OCI-LY7 (cell line): ENCODE data around the gene COL25A1. TPM values are rescaled to one million over a fixed set of nuclear protein-coding genes. Genes with fewer than 3 reads are reported as not detected.

Experiments
- BruUV-seq: library from RNA; stranded (reverse); fragments of 400-500 nt; replicated peaks from 2 replicates; lab custom pipeline; 2021; lab: Mats Ljungman, UMichigan
- CTCF ChIA-PET: fragments of 300-600 bp; sonication (Branson Sonifier 250); formaldehyde crosslinking; loops from one replicate; lab custom pipeline; 2022; ENCODE audit warnings: antibody characterized with exemption; ENCODE audit not compliant: unreplicated experiment; lab: Charles Lee
- POLR2A ChIA-PET: fragments of 300-600 bp; sonication (Branson Sonifier 250); formaldehyde crosslinking; loops from one replicate; lab custom pipeline; 2022; ENCODE audit warnings: antibody characterized with exemption; lab: Charles Lee
- DNase-seq: peaks from one replicate; pipeline ENCODE4 v3.0.0-alpha.2; 2015; ENCODE audit warnings: low spot score
- H2AFZ ChIP-seq: fragments of 200-600 bp; sonication (generic), shearing (Covaris generic); 2 replicates; pipeline ENCODE4 v1.6.1; 2014; ENCODE audit warnings: mild to moderate bottlenecking, antibody characterized with exemption, low read length, moderate library complexity
- H3K27ac ChIP-seq: fragments of 200-600 bp; sonication (generic); 2 replicates; pipeline ENCODE4 v1.5.1; 2014; ENCODE audit warnings: mixed run types, low read depth, mild to moderate bottlenecking, moderate library complexity, low read length, inconsistent platforms; ENCODE audit not compliant: poor library complexity, severe bottlenecking
- H3K36me3 ChIP-seq: fragments of 200-600 bp; sonication (generic); 2 replicates; pipeline ENCODE4 v1.6.1; 2014; ENCODE audit warnings: mild to moderate bottlenecking, antibody characterized with exemption, low read length, moderate library complexity, mixed read lengths; ENCODE audit not compliant: insufficient read depth
- H3K4me1 ChIP-seq: fragments of 200-600 bp; sonication (generic); 2 replicates; pipeline ENCODE4 v1.5.1; 2014; ENCODE audit warnings: mild to moderate bottlenecking, low read length; ENCODE audit not compliant: insufficient read depth, poor library complexity, severe bottlenecking
- H3K4me2 ChIP-seq: fragments of 200-600 bp; sonication (generic); 2 replicates; pipeline ENCODE4 v1.6.1; 2014; ENCODE audit warnings: mild to moderate bottlenecking, low read length
- H3K4me3 ChIP-seq: fragments of 200-600 bp; sonication (generic); 2 replicates; pipeline ENCODE4 v1.5.1; 2014; ENCODE audit warnings: mild to moderate bottlenecking, low read depth, low read length; ENCODE audit not compliant: poor library complexity, severe bottlenecking
- H3K79me2 ChIP-seq: fragments of 200-600 bp; sonication (generic); 2 replicates; pipeline ENCODE4 v1.6.1; 2016; ENCODE audit warnings: low read depth, mild to moderate bottlenecking, low read length, moderate library complexity, mixed read lengths; ENCODE audit not compliant: insufficient read depth
- H3K9me2 ChIP-seq: fragments of 200-600 bp; sonication (generic); 2 replicates; pipeline ENCODE4 v1.6.1; 2016; ENCODE audit warnings: mild to moderate bottlenecking, low read length, mixed read lengths; ENCODE audit not compliant: insufficient read depth
- H3K9me3 ChIP-seq: fragments of 200-600 bp; sonication (generic); 2 replicates; pipeline ENCODE4 v1.6.1; 2014; ENCODE audit warnings: mild to moderate bottlenecking, mixed run types, low read length, mixed read lengths
- H4K20me1 ChIP-seq: fragments of 200-600 bp; sonication (generic); 2 replicates; pipeline ENCODE4 v1.6.1; 2014; ENCODE audit warnings: mild to moderate bottlenecking, antibody characterized with exemption, low read length, moderate library complexity, mixed read lengths; ENCODE audit not compliant: insufficient read depth
- EZH2phosphoT487 ChIP-seq: fragments of 200-600 bp; sonication (generic); IDR thresholded peaks from 2 replicates; pipeline ENCODE4 v1.6.1; 2018; ENCODE audit warnings: low read depth, borderline replicate concordance, mild to moderate bottlenecking, mixed run types, antibody characterized with exemption, low read length, moderate library complexity, mixed read lengths
- intact Hi-C: fragments of 100-400 bp; cut with micrococcal nuclease; formaldehyde crosslinking; loops from one replicate; pipeline ENCODE4 v1.10.0; 2022; ENCODE audit not compliant: unreplicated experiment
- total RNA-seq, 2 experiments: library from RNA; depleted of rRNA in 1 of 2; stranded (reverse); fragments of >200 nt in 1 of 2; shearing (Covaris generic) in 1 of 2; gene quantifications; 2 replicates each; pipeline ENCODE4 v1.2.3, GENCODE V29; 2014 to 2022
- TF ChIP-seq, protein P1 (sequence below): fragments of 200-600 bp; sonication (generic); conservative IDR thresholded peaks from 2 replicates; pipeline ENCODE4 v1.5.1; 2014; ENCODE audit warnings: mild to moderate bottlenecking, antibody characterized with exemption, low read length, moderate library complexity, mixed read lengths

The COL25A1 gene
- total RNA-seq, 2 experiments from 2014 or later = not detected

DNA sequence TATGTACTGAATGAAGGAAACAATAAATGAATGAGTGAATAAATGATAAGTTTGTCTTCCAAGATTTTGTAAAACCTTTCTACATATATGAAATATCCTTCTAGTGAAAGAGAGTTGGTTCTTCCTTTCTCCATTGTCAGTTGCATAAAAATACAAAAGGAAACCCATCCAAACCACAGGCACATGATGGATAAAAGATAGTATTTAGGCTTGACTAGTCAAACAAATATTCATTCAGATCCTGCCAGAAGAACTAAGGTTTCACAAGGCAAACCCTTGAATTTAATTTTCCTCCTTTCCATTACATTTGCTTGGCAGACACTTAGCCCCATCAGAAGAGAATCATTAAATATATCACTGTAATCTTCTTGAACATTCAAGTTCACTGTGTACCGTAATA is 208.4 kb downstream of the COL25A1 start:
- intact Hi-C loops = no loop called here
- H3K9me3 ChIP-seq = no peaks in the 10 kb centered on the region
- no peak overlapping the region for H3K27ac ChIP-seq
- no peaks in the 10 kb centered on the region for H3K79me2 ChIP-seq
- H3K4me1 ChIP-seq = no peaks in the 10 kb centered on the region
- TF ChIP-seq EZH2phosphoT487 = no peak
- TF ChIP-seq, protein P1, sequence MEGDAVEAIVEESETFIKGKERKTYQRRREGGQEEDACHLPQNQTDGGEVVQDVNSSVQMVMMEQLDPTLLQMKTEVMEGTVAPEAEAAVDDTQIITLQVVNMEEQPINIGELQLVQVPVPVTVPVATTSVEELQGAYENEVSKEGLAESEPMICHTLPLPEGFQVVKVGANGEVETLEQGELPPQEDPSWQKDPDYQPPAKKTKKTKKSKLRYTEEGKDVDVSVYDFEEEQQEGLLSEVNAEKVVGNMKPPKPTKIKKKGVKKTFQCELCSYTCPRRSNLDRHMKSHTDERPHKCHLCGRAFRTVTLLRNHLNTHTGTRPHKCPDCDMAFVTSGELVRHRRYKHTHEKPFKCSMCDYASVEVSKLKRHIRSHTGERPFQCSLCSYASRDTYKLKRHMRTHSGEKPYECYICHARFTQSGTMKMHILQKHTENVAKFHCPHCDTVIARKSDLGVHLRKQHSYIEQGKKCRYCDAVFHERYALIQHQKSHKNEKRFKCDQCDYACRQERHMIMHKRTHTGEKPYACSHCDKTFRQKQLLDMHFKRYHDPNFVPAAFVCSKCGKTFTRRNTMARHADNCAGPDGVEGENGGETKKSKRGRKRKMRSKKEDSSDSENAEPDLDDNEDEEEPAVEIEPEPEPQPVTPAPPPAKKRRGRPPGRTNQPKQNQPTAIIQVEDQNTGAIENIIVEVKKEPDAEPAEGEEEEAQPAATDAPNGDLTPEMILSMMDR = no peak
- H3K9me2 ChIP-seq = no peaks in the 10 kb centered on the region
- ChIA-PET POLR2A (interaction anchor here (0.6 to 1.1 kb wide), 3 partner anchors 12 to 91 kb away, joined by 3 read pairs; no protein-coding TSS in a partner anchor), CTCF (no interaction called here)
- H3K4me3 ChIP-seq = no peak overlapping the region
- no peak overlapping the region for H3K4me2 ChIP-seq
- no peak for DNase-seq
- BruUV-seq = no TSS peak
- no peaks in the 10 kb centered on the region for H3K36me3 ChIP-seq
- no peak overlapping the region for H2AFZ ChIP-seq
- no peaks in the 10 kb centered on the region for H4K20me1 ChIP-seq

DNA sequence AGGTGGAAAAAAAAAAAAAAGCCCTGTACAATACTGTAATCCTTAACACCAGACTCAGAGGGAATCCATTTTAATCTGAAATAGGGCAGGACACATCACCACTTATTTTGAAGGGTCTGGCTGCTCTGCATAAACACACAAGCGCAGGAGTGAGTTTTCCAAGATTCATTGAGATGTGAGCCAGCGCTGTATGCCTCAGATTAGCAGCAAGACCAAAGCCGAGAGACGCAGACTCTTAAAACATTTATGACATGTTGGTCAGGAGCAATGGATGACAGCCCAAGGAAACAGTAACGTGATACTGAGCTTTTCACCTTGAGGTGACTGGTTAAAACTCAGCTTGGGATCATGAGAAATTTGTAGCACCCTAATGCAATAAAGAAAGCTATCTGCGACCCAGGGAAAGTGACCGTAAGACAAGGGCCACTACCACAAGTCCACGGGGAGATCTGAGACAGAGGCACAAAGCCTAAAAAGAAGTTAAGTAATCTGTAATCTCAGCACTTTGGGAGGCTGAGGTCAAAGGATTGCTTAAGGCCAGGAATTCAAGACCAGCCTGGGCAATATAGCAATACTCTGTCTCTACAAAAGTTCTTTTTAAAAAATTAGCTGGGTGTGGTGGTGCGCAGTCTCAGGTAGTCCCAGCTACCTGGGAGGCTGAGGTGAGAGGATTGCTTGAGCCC is 210.6 kb downstream of the COL25A1 start:
- no peak for DNase-seq
- Histone ChIP-seq H3K4me3 (no peak overlapping the region), H3K79me2 (no peaks in the 10 kb centered on the region), H3K4me2 (no peak overlapping the region), H3K27ac (no peak overlapping the region), H3K36me3 (no peaks in the 10 kb centered on the region), H3K9me2 (no peaks in the 10 kb centered on the region), H2AFZ (no peak overlapping the region), H3K9me3 (no peaks in the 10 kb centered on the region), H4K20me1 (no peaks in the 10 kb centered on the region), H3K4me1 (no peaks in the 10 kb centered on the region)
- BruUV-seq = no TSS peak
- no peak for TF ChIP-seq EZH2phosphoT487
- TF ChIP-seq, protein P1 = no peak
- POLR2A ChIA-PET = no interaction called here
- CTCF ChIA-PET = no interaction called here
- intact Hi-C loops = no loop called here

DNA sequence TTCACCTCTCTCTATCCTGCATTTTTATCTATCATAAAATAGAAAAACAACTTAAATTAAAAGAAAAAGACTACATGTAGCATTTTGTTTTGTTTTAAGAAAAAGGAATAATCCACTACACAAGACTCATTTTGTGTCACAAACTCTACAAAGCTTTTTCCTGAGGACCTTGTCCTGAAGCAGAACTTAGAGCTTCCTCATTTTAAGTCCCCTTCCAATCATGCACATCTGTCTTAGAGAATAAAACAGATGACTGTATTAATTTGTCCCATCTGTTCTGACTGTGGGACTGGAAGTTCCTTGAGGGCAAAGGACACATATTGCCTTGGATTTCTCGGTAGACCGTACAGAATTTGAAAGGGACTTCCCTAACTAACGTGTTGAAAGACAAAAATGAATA is 218.5 kb downstream of the COL25A1 start:
- Histone ChIP-seq H3K9me2 (no peaks in the 10 kb centered on the region), H3K79me2 (no peaks in the 10 kb centered on the region), H3K4me3 (no peak overlapping the region), H3K27ac (no peak overlapping the region), H2AFZ (no peak overlapping the region), H3K36me3 (no peaks in the 10 kb centered on the region), H4K20me1 (no peaks in the 10 kb centered on the region), H3K4me2 (no peak overlapping the region), H3K9me3 (no peaks in the 10 kb centered on the region), H3K4me1 (no peaks in the 10 kb centered on the region)
- intact Hi-C loops = no loop called here
- TF ChIP-seq, protein P1 = no peak
- no peak for TF ChIP-seq EZH2phosphoT487
- CTCF ChIA-PET = no interaction called here
- POLR2A ChIA-PET = no interaction called here
- no TSS peak for BruUV-seq
- no peak for DNase-seq
